ENCODE results near the gene SEMG2. TPM values are rescaled to one million over a fixed set of nuclear protein-coding genes. Genes with fewer than 3 reads are reported as not detected.

The SEMG2 gene
- total RNA-seq, 2 experiments from 2014 or later: not detected

DNA sequence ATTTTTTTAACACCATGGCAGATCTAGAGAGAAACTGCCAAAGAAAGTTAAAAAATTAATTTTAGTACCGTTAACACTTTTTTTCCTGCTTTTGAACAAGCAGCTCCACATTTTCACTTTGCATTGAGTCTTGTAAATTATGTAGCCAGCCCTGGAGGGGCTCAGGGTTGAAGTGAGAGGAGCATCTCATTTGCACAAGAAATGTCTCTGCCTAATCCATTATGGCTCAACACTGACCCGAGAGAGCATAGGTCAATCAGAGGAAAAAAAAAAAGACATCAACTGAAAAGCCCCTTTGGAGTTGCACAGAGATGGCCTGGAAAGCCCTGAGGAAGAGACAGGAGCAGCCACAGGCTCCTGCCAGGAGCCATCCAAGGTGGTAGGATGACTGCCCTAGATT, 37.5 kb downstream of the SEMG2 start:
- no peak overlapping the region for H3K27ac Mint-ChIP-seq
- TF ChIP-seq, protein P1, sequence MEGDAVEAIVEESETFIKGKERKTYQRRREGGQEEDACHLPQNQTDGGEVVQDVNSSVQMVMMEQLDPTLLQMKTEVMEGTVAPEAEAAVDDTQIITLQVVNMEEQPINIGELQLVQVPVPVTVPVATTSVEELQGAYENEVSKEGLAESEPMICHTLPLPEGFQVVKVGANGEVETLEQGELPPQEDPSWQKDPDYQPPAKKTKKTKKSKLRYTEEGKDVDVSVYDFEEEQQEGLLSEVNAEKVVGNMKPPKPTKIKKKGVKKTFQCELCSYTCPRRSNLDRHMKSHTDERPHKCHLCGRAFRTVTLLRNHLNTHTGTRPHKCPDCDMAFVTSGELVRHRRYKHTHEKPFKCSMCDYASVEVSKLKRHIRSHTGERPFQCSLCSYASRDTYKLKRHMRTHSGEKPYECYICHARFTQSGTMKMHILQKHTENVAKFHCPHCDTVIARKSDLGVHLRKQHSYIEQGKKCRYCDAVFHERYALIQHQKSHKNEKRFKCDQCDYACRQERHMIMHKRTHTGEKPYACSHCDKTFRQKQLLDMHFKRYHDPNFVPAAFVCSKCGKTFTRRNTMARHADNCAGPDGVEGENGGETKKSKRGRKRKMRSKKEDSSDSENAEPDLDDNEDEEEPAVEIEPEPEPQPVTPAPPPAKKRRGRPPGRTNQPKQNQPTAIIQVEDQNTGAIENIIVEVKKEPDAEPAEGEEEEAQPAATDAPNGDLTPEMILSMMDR (IDR thresholded peaks at IDR 0.05): no peak
- peaks cover 13 to 14% of the 10 kb centered on the region in 2 experiments for H3K27me3 ChIP-seq (ENCODE audit: control insufficient read depth in 1 of 2, insufficient read depth in 2 of 2, low read length in 2 of 2)
- no peaks in the 10 kb centered on the region for H3K9me3 ChIP-seq (ENCODE audit: control insufficient read depth in 1 of 2, insufficient read depth in 1 of 2, low read length in 2 of 2)
- DNase-seq (no peak), ATAC-seq (ENCODE audit: poor library complexity) (no peak)
- H3K4me3 Mint-ChIP-seq: no peak overlapping the region
- no peaks in the 10 kb centered on the region for H3K9me3 Mint-ChIP-seq
- H3K27ac ChIP-seq (ENCODE audit: low read depth in 1 of 2, low read length in 2 of 2): no peak overlapping the region
- peaks cover 36% of the 10 kb centered on the region for H3K27me3 Mint-ChIP-seq
- H3K36me3 ChIP-seq (ENCODE audit: insufficient read depth, low read length): no peaks in the 10 kb centered on the region
- no peaks in the 10 kb centered on the region for H3K4me1 Mint-ChIP-seq (ENCODE audit: low read depth)
- ChIA-PET POLR2A (no interaction called here), CTCF (no interaction called here)
- H3K4me1 ChIP-seq (ENCODE audit: insufficient read depth, low read length): no peaks in the 10 kb centered on the region
- intact Hi-C loops (cut with DNase I, micrococcal nuclease): no loop called here
- H3K4me3 ChIP-seq (ENCODE audit: low read length): no peak overlapping the region
- H3K36me3 Mint-ChIP-seq (ENCODE audit: low read depth): no peaks in the 10 kb centered on the region

DNA sequence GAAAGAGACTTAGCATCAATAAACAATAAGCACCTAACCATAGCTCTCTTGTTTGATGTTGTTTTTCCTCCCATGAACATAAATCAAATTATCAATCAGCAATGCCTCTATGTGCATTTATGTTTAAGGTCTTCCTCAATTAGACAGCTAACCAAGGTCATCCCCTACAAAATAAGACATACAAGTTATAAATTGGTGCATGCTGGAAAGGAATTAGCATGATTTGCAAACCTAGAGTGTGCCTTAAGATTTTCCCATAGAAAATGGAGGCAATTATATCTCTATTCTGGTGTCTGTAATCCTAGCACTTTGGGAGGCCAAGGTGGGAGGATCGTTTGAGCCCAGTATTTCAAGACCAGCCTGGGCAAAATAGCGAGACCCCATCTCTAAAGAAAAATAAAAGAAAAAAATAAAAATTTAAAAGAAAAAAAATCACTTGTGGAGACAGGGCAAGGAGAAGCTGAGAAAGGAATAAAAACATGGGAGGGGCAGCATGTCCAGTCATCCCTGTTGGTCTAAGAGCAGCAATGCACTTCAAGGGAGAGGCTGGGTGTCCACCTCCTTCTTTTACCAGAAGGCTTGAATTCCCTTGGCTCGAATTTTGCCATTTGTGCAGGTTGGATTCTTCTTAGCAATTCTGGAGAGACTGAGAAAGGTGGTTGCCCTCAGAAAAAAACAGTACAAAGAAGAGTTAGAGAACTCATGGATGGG, 42.5 kb downstream of the SEMG2 start:
- H3K27me3 Mint-ChIP-seq: peaks cover 55% of the 10 kb centered on the region
- intact Hi-C loops (cut with DNase I, micrococcal nuclease): no loop called here
- TF ChIP-seq, protein P1 (IDR thresholded peaks at IDR 0.05): no peak
- H3K9me3 Mint-ChIP-seq: no peaks in the 10 kb centered on the region
- no peaks in the 10 kb centered on the region for H3K36me3 Mint-ChIP-seq (ENCODE audit: low read depth)
- Histone ChIP-seq H3K4me3 (ENCODE audit: low read length) (no peak overlapping the region), H3K27ac (ENCODE audit: low read depth in 1 of 2, low read length in 2 of 2) (no peak overlapping the region), H3K36me3 (ENCODE audit: insufficient read depth, low read length) (no peaks in the 10 kb centered on the region), H3K9me3 (ENCODE audit: control insufficient read depth in 1 of 2, insufficient read depth in 1 of 2, low read length in 2 of 2) (no peaks in the 10 kb centered on the region), H3K4me1 (ENCODE audit: insufficient read depth, low read length) (no peaks in the 10 kb centered on the region), H3K27me3 (ENCODE audit: control insufficient read depth in 1 of 2, insufficient read depth in 2 of 2, low read length in 2 of 2) (peaks cover 8 to 9% of the 10 kb centered on the region in 2 experiments)
- no peaks in the 10 kb centered on the region for H3K4me1 Mint-ChIP-seq (ENCODE audit: low read depth)
- H3K4me3 Mint-ChIP-seq: no peak overlapping the region
- DNase-seq (no peak), ATAC-seq (ENCODE audit: poor library complexity) (no peak)
- no peak overlapping the region for H3K27ac Mint-ChIP-seq
- CTCF ChIA-PET: no interaction called here
- POLR2A ChIA-PET: no interaction called here

DNA sequence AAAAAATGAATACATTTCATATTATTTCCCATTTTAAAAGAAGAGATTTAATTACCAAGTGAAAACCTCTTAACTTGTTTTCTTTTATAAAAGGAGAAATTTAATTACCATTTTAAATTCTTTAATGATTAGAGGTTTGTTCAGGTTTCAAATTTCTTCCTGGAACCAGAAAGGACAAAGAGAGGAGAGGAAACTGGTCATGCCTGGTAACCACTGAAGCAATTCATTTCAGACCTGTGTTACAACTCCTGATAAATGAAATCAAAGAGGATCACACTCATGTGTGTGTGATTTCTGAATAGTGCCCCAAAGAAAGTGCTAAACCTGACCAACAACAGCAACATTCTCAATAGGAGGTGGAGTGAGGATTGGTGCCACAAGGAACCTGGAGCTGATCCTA, 45.8 kb downstream of the SEMG2 start:
- Histone ChIP-seq H3K36me3 (ENCODE audit: insufficient read depth, low read length) (no peaks in the 10 kb centered on the region), H3K4me1 (ENCODE audit: insufficient read depth, low read length) (no peaks in the 10 kb centered on the region), H3K9me3 (ENCODE audit: control insufficient read depth in 1 of 2, insufficient read depth in 1 of 2, low read length in 2 of 2) (no peaks in the 10 kb centered on the region), H3K27ac (ENCODE audit: low read depth in 1 of 2, low read length in 2 of 2) (no peak overlapping the region), H3K4me3 (ENCODE audit: low read length) (no peak overlapping the region), H3K27me3 (ENCODE audit: control insufficient read depth in 1 of 2, insufficient read depth in 2 of 2, low read length in 2 of 2) (peaks cover 3 to 4% of the 10 kb centered on the region in 2 experiments)
- Mint-ChIP-seq H3K27me3 (peaks cover 61% of the 10 kb centered on the region), H3K4me1 (ENCODE audit: low read depth) (no peaks in the 10 kb centered on the region), H3K4me3 (no peak overlapping the region), H3K27ac (no peak overlapping the region), H3K9me3 (no peaks in the 10 kb centered on the region), H3K36me3 (ENCODE audit: low read depth) (no peaks in the 10 kb centered on the region)
- POLR2A ChIA-PET: no interaction called here
- intact Hi-C loops (cut with DNase I, micrococcal nuclease): no loop called here
- TF ChIP-seq, protein P1 (IDR thresholded peaks at IDR 0.05): no peak
- CTCF ChIA-PET: no interaction called here
- DNase-seq (no peak), ATAC-seq (ENCODE audit: poor library complexity) (no peak)

Data from CD4-positive, alpha-beta T cell (primary cell).